Prostate gland (tissue), 2 donors: ENCODE data around the gene ABHD5.

Source experiments
- CTCF ChIP-seq, 4 experiments: fragments of 200-600 bp in 2 of 4; fragments of 450-650 bp in 2 of 4; sonication (generic) in 2 of 4; IDR thresholded peaks; 1 replicate in 3 of 4; 2 replicates in 1 of 4; pipeline ENCODE4 v1.5.1; 2016 to 2019; ENCODE audit warnings: antibody characterized with exemption in 4 of 4, mild to moderate bottlenecking in 2 of 4, moderate library complexity in 2 of 4
- POLR2AphosphoS5 ChIP-seq: sonication (generic); formaldehyde crosslinking; IDR thresholded peaks from one replicate; pipeline ENCODE4 v1.6.1; 2017; ENCODE audit warnings: antibody characterized with exemption

- TF ChIP-seq CTCF (IDR thresholded peaks at IDR 0.05): no peak
- TF ChIP-seq POLR2AphosphoS5: no peak
Observed at GRCh38 chr3:43710607-43711006, 19.9 kb downstream of the ABHD5 start.
